ENCODE measurements around the gene PRSS50. TPM values are rescaled to one million over a fixed set of nuclear protein-coding genes. Genes with fewer than 3 reads are reported as not detected.

PRSS50 gene
- total RNA-seq, 1 experiment from 2014 or later = 0.70 TPM

DNA sequence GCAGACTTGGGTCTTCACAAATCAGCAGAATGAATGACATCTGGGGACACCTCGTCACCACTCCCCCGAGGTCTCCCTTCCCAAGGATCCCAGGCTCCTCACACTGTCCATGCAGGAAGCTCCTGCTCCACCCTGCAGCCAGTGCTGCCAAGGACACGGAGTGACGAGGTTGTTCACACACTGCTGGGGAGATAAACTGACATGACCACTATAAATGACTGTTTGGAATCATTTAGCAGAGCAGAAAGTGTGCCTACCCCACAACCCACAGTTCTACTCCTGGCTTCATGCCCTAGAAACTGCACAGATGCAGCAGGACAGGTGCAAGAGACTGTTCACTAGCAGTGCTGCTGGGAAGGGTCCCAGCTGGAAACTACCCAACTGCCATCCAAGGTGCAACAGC lies 19.7 kb upstream of the PRSS50 start:
- Mint-ChIP-seq H3K4me1 (no peaks in the 10 kb centered on the region), H3K9me3 (peaks cover 6% of the 10 kb centered on the region), H3K36me3 (no peaks in the 10 kb centered on the region), H3K27ac (no peak overlapping the region), H3K4me3 (no peak overlapping the region), H3K27me3 (ENCODE audit: low read depth) (no peaks in the 10 kb centered on the region; the same call in 1 of the 2 replicates)
- DNase-seq (ENCODE audit: low spot score) (no peak), ATAC-seq (no peak)
- TF ChIP-seq, protein P1, sequence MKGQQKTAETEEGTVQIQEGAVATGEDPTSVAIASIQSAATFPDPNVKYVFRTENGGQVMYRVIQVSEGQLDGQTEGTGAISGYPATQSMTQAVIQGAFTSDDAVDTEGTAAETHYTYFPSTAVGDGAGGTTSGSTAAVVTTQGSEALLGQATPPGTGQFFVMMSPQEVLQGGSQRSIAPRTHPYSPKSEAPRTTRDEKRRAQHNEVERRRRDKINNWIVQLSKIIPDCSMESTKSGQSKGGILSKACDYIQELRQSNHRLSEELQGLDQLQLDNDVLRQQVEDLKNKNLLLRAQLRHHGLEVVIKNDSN (CRISPR knock-in tag; IDR thresholded peaks at IDR 0.05) = no peak
- TF ChIP-seq FOXP1 (CRISPR knock-in tag; IDR thresholded peaks at IDR 0.05; ENCODE audit: borderline replicate concordance) = no peak
- TF ChIP-seq, protein P2, sequence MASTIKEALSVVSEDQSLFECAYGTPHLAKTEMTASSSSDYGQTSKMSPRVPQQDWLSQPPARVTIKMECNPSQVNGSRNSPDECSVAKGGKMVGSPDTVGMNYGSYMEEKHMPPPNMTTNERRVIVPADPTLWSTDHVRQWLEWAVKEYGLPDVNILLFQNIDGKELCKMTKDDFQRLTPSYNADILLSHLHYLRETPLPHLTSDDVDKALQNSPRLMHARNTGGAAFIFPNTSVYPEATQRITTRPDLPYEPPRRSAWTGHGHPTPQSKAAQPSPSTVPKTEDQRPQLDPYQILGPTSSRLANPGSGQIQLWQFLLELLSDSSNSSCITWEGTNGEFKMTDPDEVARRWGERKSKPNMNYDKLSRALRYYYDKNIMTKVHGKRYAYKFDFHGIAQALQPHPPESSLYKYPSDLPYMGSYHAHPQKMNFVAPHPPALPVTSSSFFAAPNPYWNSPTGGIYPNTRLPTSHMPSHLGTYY (CRISPR knock-in tag; IDR thresholded peaks at IDR 0.05) = no peak
- no peak for TF ChIP-seq TP53 (CRISPR knock-in tag; IDR thresholded peaks at IDR 0.05)
- no peak for TF ChIP-seq KAT7 (CRISPR knock-in tag; IDR thresholded peaks at IDR 0.05; ENCODE audit: borderline replicate concordance)
- TF ChIP-seq ZNF219 (CRISPR knock-in tag; IDR thresholded peaks at IDR 0.05; ENCODE audit: borderline replicate concordance) = no peak
- TF ChIP-seq FOXJ3 (CRISPR knock-in tag; IDR thresholded peaks at IDR 0.05; ENCODE audit: borderline replicate concordance) = no peak
- no peak for TF ChIP-seq CBFB (CRISPR knock-in tag; IDR thresholded peaks at IDR 0.05; ENCODE audit: low read depth)
- no peak for TF ChIP-seq SOX15 (CRISPR knock-in tag; IDR thresholded peaks at IDR 0.05)
- TF ChIP-seq, protein P3, sequence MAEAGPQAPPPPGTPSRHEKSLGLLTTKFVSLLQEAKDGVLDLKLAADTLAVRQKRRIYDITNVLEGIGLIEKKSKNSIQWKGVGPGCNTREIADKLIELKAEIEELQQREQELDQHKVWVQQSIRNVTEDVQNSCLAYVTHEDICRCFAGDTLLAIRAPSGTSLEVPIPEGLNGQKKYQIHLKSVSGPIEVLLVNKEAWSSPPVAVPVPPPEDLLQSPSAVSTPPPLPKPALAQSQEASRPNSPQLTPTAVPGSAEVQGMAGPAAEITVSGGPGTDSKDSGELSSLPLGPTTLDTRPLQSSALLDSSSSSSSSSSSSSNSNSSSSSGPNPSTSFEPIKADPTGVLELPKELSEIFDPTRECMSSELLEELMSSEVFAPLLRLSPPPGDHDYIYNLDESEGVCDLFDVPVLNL (CRISPR knock-in tag; IDR thresholded peaks at IDR 0.05; ENCODE audit: borderline replicate concordance, low read depth) = no peak
- no peak for TF ChIP-seq CREB1 (CRISPR knock-in tag; IDR thresholded peaks at IDR 0.05)
- TF ChIP-seq NFATC4 (CRISPR knock-in tag; IDR thresholded peaks at IDR 0.05) = no peak
- no peak for TF ChIP-seq ZNF317 (CRISPR knock-in tag; IDR thresholded peaks at IDR 0.05; ENCODE audit: borderline replicate concordance, low read depth)
- TF ChIP-seq, protein P4, sequence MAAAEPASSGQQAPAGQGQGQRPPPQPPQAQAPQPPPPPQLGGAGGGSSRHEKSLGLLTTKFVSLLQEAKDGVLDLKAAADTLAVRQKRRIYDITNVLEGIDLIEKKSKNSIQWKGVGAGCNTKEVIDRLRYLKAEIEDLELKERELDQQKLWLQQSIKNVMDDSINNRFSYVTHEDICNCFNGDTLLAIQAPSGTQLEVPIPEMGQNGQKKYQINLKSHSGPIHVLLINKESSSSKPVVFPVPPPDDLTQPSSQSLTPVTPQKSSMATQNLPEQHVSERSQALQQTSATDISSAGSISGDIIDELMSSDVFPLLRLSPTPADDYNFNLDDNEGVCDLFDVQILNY (CRISPR knock-in tag; IDR thresholded peaks at IDR 0.05) = no peak
- TF ChIP-seq ZNF423 (CRISPR knock-in tag; IDR thresholded peaks at IDR 0.05) = no peak
- TF ChIP-seq, protein P5, sequence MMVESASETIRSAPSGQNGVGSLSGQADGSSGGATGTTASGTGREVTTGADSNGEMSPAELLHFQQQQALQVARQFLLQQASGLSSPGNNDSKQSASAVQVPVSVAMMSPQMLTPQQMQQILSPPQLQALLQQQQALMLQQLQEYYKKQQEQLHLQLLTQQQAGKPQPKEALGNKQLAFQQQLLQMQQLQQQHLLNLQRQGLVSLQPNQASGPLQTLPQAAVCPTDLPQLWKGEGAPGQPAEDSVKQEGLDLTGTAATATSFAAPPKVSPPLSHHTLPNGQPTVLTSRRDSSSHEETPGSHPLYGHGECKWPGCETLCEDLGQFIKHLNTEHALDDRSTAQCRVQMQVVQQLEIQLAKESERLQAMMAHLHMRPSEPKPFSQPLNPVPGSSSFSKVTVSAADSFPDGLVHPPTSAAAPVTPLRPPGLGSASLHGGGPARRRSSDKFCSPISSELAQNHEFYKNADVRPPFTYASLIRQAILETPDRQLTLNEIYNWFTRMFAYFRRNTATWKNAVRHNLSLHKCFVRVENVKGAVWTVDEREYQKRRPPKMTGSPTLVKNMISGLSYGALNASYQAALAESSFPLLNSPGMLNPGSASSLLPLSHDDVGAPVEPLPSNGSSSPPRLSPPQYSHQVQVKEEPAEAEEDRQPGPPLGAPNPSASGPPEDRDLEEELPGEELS (CRISPR knock-in tag; IDR thresholded peaks at IDR 0.05) = no peak
- TF ChIP-seq NFE2L1 (CRISPR knock-in tag; IDR thresholded peaks at IDR 0.05) = no peak
- no peak for TF ChIP-seq GRHL2 (CRISPR knock-in tag; IDR thresholded peaks at IDR 0.05; ENCODE audit: insufficient replicate concordance, severe bottlenecking)
- POLR2A ChIA-PET = interaction anchor here (0.6 kb wide), 1 partner anchor 112 kb away, joined by 3 read pairs; no protein-coding TSS in a partner anchor
- CTCF ChIA-PET = interaction anchor here (0.7 to 1.4 kb wide), 4 partner anchors 20 to 172 kb away, joined by 3 to 5 read pairs (median 3); partner anchors contain the start of gene PRSS50

DNA sequence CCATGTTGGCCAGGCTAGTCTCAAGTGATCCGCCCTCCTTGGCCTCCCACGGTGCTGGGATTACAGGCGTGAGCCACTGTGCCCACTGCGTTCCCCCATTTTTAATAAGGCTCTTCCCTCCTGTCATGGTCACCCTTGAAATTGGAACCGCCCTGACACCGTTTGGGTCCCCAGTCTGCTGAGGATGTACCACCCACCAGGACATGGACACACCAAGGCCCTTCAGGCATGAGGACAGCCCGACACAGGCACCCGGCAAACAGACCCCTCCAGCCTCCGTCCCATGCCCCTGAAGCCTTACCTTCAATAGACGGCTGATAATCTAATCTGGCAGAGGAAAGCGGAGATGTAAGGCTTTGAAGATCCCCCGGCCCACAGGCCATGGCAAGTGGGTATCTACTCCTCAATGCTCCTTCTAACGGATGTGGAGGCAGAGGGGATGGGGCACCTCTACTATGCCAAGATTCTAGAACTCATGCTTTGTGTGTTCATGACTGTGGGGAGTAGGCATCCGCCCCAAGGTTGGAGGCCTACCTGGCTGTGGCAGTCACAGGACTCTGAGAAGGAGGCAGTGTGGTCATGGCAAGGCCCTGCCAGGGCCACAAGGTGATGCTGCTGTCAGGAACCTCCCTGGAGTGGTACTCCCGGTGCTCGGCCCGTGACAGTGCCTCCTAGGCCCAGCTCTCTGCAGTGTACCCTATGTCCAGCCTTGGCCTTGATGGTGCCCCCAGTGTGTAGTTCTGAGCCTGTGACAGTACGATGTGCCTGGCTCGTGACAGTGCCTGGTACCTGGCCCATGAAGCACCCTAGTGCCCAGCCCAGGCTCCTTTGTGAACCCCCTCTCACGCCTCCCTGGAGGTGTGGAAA lies 18.6 kb upstream of the PRSS50 start:
- Mint-ChIP-seq H3K27ac (no peak overlapping the region), H3K36me3 (no peaks in the 10 kb centered on the region), H3K9me3 (peaks cover 6% of the 10 kb centered on the region), H3K4me1 (no peaks in the 10 kb centered on the region), H3K4me3 (no peak overlapping the region), H3K27me3 (ENCODE audit: low read depth) (no peaks in the 10 kb centered on the region; the same call in 1 of the 2 replicates)
- DNase-seq (ENCODE audit: low spot score) (no peak), ATAC-seq (no peak)
- ChIA-PET CTCF (interaction anchor here (1.3 kb wide), 1 partner anchor 173 kb away, joined by 3 read pairs; no protein-coding TSS in a partner anchor), POLR2A (no interaction called here)
- TF ChIP-seq NR2C2 (CRISPR knock-in tag; IDR thresholded peaks at IDR 0.05) = no peak
- TF ChIP-seq, protein P6, sequence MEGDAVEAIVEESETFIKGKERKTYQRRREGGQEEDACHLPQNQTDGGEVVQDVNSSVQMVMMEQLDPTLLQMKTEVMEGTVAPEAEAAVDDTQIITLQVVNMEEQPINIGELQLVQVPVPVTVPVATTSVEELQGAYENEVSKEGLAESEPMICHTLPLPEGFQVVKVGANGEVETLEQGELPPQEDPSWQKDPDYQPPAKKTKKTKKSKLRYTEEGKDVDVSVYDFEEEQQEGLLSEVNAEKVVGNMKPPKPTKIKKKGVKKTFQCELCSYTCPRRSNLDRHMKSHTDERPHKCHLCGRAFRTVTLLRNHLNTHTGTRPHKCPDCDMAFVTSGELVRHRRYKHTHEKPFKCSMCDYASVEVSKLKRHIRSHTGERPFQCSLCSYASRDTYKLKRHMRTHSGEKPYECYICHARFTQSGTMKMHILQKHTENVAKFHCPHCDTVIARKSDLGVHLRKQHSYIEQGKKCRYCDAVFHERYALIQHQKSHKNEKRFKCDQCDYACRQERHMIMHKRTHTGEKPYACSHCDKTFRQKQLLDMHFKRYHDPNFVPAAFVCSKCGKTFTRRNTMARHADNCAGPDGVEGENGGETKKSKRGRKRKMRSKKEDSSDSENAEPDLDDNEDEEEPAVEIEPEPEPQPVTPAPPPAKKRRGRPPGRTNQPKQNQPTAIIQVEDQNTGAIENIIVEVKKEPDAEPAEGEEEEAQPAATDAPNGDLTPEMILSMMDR (IDR thresholded peaks at IDR 0.05) = no peak
- TF ChIP-seq, protein P7, sequence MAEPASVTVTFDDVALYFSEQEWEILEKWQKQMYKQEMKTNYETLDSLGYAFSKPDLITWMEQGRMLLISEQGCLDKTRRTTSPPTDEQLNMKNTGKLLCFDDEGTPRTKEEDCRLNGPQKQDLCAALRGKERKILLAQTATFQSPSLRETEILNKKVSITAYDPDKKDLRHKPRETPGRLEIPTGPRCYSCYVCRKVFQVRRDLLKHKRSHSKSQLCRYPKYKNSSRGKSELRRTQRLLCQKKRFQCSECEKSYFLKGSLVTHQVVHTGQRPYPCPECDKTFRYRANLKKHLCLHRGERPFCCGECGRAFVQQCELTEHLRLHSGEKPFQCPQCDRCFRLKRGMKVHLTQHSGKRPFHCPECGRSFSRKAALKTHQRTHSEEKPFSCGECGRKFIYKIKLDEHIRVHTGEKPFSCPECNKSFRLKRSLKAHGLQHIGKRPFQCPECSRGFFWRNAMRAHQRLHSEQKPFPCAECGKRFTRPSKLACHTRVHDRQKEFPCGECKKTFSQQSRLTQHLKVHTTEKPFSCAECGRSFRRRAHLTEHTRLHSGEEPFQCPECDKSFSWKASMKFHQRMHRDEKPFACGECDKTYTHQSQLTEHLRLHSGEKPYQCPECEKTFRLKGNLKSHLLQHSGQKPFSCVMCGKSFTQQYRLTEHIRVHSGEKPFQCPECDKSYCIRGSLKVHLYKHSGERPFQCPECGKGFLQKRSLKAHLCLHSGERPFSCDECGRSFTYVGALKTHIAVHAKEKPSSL (CRISPR knock-in tag; conservative IDR thresholded peaks at IDR 0.05) = no peak
- TF ChIP-seq TEAD4 (CRISPR knock-in tag; IDR thresholded peaks at IDR 0.05) = no peak
- TF ChIP-seq NFYB (CRISPR knock-in tag; conservative IDR thresholded peaks at IDR 0.05; ENCODE audit: low read depth) = no peak
- TF ChIP-seq NR1H2 (CRISPR knock-in tag; IDR thresholded peaks at IDR 0.05) = no peak
